K562 (cell line): ENCODE measurements around the gene HPDL. TPM values are rescaled to one million over a fixed set of nuclear protein-coding genes. Genes with fewer than 3 reads are reported as not detected.

Experiments used
- CCAR2 ChIP-seq: fragments of 200-400 bp; formaldehyde crosslinking; IDR thresholded peaks from 2 replicates; pipeline ENCODE4 v1.6.1; 2017; ENCODE audit warnings: mild to moderate bottlenecking, low read depth, low read length
- HEY1 ChIP-seq: fragments of 250-450 bp; sonication (Bioruptor Pico); IDR thresholded peaks from 2 replicates; pipeline ENCODE4 v1.5.0; 2020; ENCODE audit warnings: mild to moderate bottlenecking, moderate library complexity, borderline replicate concordance
- JUN ChIP-seq, 2 experiments: sonication (generic) in 1 of 2; formaldehyde crosslinking in 1 of 2; IDR thresholded peaks; 2 replicates each; pipeline versions ENCODE4 v1.6.1 to v1.8.0; 2012 to 2022; ENCODE audit warnings: borderline replicate concordance in 2 of 2, mild to moderate bottlenecking in 2 of 2, improper control_type of control experiment in 1 of 2, low read depth in 1 of 2, low read length in 1 of 2, missing genetic modification reagents in 1 of 2
- KAT7 ChIP-seq: sonication (generic); formaldehyde crosslinking; IDR thresholded peaks from 2 replicates; pipeline ENCODE4 v1.8.0; 2022; ENCODE audit warnings: missing genetic modification reagents, mild to moderate bottlenecking, borderline replicate concordance
- MTA3 ChIP-seq: fragments of 450-650 bp; formaldehyde crosslinking; IDR thresholded peaks from 2 replicates; pipeline ENCODE4 v1.6.1; 2017; ENCODE audit warnings: mild to moderate bottlenecking, borderline replicate concordance
- MXI1 ChIP-seq: IDR thresholded peaks from 2 replicates; pipeline ENCODE4 v1.6.1; 2011; ENCODE audit warnings: low read depth, mild to moderate bottlenecking, improper control_type of control experiment, low read length
- NCOR1 ChIP-seq: fragments of 450-650 bp; IDR thresholded peaks from 2 replicates; pipeline ENCODE4 v1.6.1; 2016; ENCODE audit warnings: mild to moderate bottlenecking, moderate library complexity
- NONO ChIP-seq, 2 experiments: fragments of 200-400 bp in 1 of 2; fragments of 450-650 bp in 1 of 2; formaldehyde crosslinking in 1 of 2; IDR thresholded peaks; 2 replicates each; pipeline ENCODE4 v1.6.1; 2017; ENCODE audit warnings: low read depth in 2 of 2, mild to moderate bottlenecking in 2 of 2, moderate library complexity in 2 of 2, low read length in 1 of 2
- PHF8 ChIP-seq: fragments of 200-600 bp; sonication (generic); IDR thresholded peaks from 2 replicates; pipeline ENCODE4 v1.6.1; 2012; ENCODE audit warnings: mixed run types, mild to moderate bottlenecking, inconsistent platforms, low read length, moderate library complexity, borderline replicate concordance
- POLR2AphosphoS2 ChIP-seq: IDR thresholded peaks from 2 replicates; pipeline ENCODE4 v1.6.1; 2012; ENCODE audit warnings: low read length, improper control_type of control experiment
- SOX6 ChIP-seq: fragments of 450-650 bp; IDR thresholded peaks from 2 replicates; pipeline ENCODE4 v1.6.1; 2014; ENCODE audit warnings: mild to moderate bottlenecking
- TEAD4 ChIP-seq, 2 experiments: sonication (generic) in 1 of 2; formaldehyde crosslinking in 1 of 2; IDR thresholded peaks; 2 replicates each; pipeline versions ENCODE4 v1.6.1 to v1.8.0; 2012 to 2022; ENCODE audit warnings: borderline replicate concordance in 1 of 2, inconsistent platforms in 1 of 2, low read length in 1 of 2, mild to moderate bottlenecking in 1 of 2, missing genetic modification reagents in 1 of 2
- TFAM ChIP-seq: fragments of 250-450 bp; sonication (Bioruptor Pico); conservative IDR thresholded peaks from 2 replicates; pipeline ENCODE4 v1.5.0; 2021; ENCODE audit warnings: mild to moderate bottlenecking, moderate library complexity
- TRIM24 ChIP-seq, 2 experiments: fragments of 450-650 bp; IDR thresholded peaks; 2 replicates each; pipeline ENCODE4 v1.6.1; 2016
- TSC22D4 ChIP-seq: fragments of 450-650 bp; IDR thresholded peaks from 2 replicates; pipeline ENCODE4 v1.6.1; 2016; ENCODE audit warnings: missing genetic modification characterization, missing biosample characterization, control low read depth
- YY1 ChIP-seq, 3 experiments: IDR thresholded peaks; 2 replicates each; pipeline ENCODE4 v1.6.1; 2011; ENCODE audit warnings: low read length in 2 of 3, mild to moderate bottlenecking in 2 of 3, moderate library complexity in 2 of 3, borderline replicate concordance in 1 of 3, control low read depth in 1 of 3, low read depth in 1 of 3; ENCODE audit not compliant: insufficient read depth in 3 of 3, insufficient replicate concordance in 2 of 3, control insufficient read depth in 1 of 3, insufficient read length in 1 of 3; ENCODE audit errors: extremely low read depth in 1 of 3
- ZNF175 ChIP-seq: fragments of 200-800 bp; sonication (Bioruptor generic); IDR thresholded peaks from 2 replicates; pipeline ENCODE4 v1.6.1; 2016; ENCODE audit warnings: low read depth, mild to moderate bottlenecking, missing genetic modification characterization, missing compliant biosample characterization
- ZNF445 ChIP-seq: fragments of 250-450 bp; sonication (Bioruptor Pico); IDR thresholded peaks from 2 replicates; pipeline ENCODE4 v1.4.0; 2020; ENCODE audit warnings: low read depth, mild to moderate bottlenecking, moderate library complexity
- ZNF707 ChIP-seq: fragments of 250-450 bp; sonication (Bioruptor Pico); conservative IDR thresholded peaks from 2 replicates; pipeline ENCODE4 v1.8.0; 2022; ENCODE audit warnings: inconsistent platforms, mild to moderate bottlenecking, moderate library complexity
- polyA plus RNA-seq, 8 experiments: library from polyadenylated mRNA; depleted of rRNA in 4 of 8; stranded (reverse) in 5 of 8; unstranded in 3 of 8; fragments of >200 nt; fragmentation: Nextera tagmentation in 2 of 8; fragmentation: Illumina TruSeq in 1 of 8; extraction: Ambion mirVana in 2 of 8; extraction: Trizol in 1 of 8; gene quantifications; 2 replicates each; pipeline versions ENCODE4 v1.2.1 to v1.2.3, GENCODE V29; 2011 to 2014; ENCODE audit warnings: inconsistent platforms in 1 of 8, missing spikeins in 1 of 8
- total RNA-seq, 7 experiments: library from RNA; depleted of rRNA in 6 of 7; stranded (reverse); fragments of >200 nt in 6 of 7; fragmentation: Illumina TruSeq in 2 of 7; extraction: Trizol in 2 of 7; gene quantifications; 2 replicates each; pipeline versions ENCODE4 v1.2.1 to v1.2.3, GENCODE V29; 2011 to 2021; ENCODE audit warnings: low replicate concordance in 1 of 7
- TF ChIP-seq, protein P1 (sequence below): fragments of 250-450 bp; sonication (Bioruptor Pico); IDR thresholded peaks from 2 replicates; pipeline ENCODE4 v1.4.0; 2020; ENCODE audit warnings: mild to moderate bottlenecking
- TF ChIP-seq, protein P2 (sequence below): fragments of 450-650 bp; IDR thresholded peaks from 2 replicates; pipeline ENCODE4 v1.6.1; 2017; ENCODE audit warnings: antibody characterized with exemption
- TF ChIP-seq, protein P3 (sequence below): fragments of 250-450 bp; sonication (Bioruptor Pico); IDR thresholded peaks from 2 replicates; pipeline ENCODE4 v1.8.0; 2022; ENCODE audit warnings: moderate library complexity, mild to moderate bottlenecking, inconsistent platforms

Gene HPDL
- total and polyA plus RNA-seq, 9 of the 15 experiments (the other 6 are each of a cell fraction or from before 2014, with no cell fraction given): not detected

DNA sequence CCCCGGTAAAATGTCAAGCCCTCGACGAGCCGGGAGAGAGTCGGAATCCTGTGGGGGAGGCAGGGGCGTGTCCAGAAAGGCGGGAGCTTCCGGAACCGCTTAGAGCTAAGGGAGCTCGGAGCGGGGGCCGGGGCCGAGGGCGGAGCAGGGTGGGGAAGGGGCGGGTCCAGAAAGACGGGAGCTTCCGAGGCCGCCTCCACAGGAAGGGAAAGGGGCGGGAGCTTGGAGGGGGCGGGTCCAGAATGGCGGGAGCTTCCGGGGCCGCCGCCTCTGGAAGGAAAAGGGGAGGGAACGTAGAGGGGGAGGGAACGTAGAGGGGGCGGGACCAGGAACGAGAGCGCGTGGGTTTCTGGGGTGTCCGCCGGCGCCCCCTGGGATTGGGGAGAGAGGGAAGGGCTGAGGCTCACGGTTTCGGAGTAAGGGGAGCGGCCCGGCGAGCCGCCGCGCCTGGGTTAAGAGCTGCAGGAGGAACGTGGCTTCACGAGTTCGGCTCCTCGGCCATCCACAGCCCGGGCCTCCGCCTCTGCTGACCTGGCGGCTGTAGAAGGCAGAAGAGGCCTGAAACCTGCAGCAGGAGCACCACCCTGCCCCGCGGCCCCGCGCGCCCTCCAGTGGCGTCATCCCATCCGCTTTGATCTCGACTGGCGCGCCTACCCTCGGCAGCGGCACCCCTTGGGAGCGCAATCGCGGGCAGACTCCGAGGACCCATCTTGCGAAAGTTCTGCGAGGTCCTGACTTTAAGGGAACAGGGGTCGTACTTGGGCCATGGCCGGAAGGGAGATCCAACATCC is 23.0 kb upstream of the HPDL start (continued):
- TF ChIP-seq YY1 (IDR thresholded peaks at IDR 0.05; ENCODE audit: borderline replicate concordance in 1 of 3, control insufficient read depth in 1 of 3, extremely low read depth in 1 of 3, insufficient read depth in 3 of 3, insufficient read length in 1 of 3, insufficient replicate concordance in 2 of 3, low read depth in 1 of 3, low read length in 2 of 3) (peak; percentile 28 to 71 (median 57)), NCOR1 (no peak; the same call in 1 of the 2 replicates), HEY1 (CRISPR knock-in tag) (0 out of 2 replicates have a peak, but pooled peaks have one; percentile 12), TFAM (CRISPR knock-in tag) (no peak), JUN (IDR thresholded peaks at IDR 0.05; ENCODE audit: borderline replicate concordance, low read depth, low read length) (0 out of 2 replicates have a peak, but pooled peaks have one; percentile 41), JUN (CRISPR knock-in tag; IDR thresholded peaks at IDR 0.05; ENCODE audit: borderline replicate concordance) (no peak), ZNF175 (CRISPR knock-in tag) (no peak; the same call in 1 of the 2 replicates), MXI1 (peak; percentile 60), PHF8 (peak; percentile 86), ZNF707 (CRISPR knock-in tag) (no peak), SOX6 (peak; percentile 74), POLR2AphosphoS2 (no peak), CCAR2 (no peak), TRIM24 (IDR thresholded peaks at IDR 0.05) (peak in 1 of 2 experiments; percentile 34; a peak in 2 of 4 replicates), TEAD4 (IDR thresholded peaks at IDR 0.05; ENCODE audit: low read length) (peak; percentile 29; the same call in 1 of the 2 replicates), TEAD4 (CRISPR knock-in tag; IDR thresholded peaks at IDR 0.05; ENCODE audit: borderline replicate concordance) (no peak), ZNF445 (CRISPR knock-in tag) (no peak), TSC22D4 (tag) (no peak), MTA3 (peak; percentile 93), KAT7 (CRISPR knock-in tag) (no peak; the same call in 1 of the 2 replicates), NONO (IDR thresholded peaks at IDR 0.05; ENCODE audit: low read depth in 2 of 2, low read length in 1 of 2) (peak; percentile 73 to 80; a peak in 3 of 4 replicates)
- TF ChIP-seq, protein P1, sequence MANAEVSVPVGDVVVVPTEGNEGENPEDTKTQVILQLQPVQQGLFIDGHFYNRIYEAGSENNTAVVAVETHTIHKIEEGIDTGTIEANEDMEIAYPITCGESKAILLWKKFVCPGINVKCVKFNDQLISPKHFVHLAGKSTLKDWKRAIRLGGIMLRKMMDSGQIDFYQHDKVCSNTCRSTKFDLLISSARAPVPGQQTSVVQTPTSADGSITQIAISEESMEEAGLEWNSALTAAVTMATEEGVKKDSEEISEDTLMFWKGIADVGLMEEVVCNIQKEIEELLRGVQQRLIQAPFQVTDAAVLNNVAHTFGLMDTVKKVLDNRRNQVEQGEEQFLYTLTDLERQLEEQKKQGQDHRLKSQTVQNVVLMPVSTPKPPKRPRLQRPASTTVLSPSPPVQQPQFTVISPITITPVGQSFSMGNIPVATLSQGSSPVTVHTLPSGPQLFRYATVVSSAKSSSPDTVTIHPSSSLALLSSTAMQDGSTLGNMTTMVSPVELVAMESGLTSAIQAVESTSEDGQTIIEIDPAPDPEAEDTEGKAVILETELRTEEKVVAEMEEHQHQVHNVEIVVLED (CRISPR knock-in tag): peak; percentile 51
- TF ChIP-seq, protein P2, sequence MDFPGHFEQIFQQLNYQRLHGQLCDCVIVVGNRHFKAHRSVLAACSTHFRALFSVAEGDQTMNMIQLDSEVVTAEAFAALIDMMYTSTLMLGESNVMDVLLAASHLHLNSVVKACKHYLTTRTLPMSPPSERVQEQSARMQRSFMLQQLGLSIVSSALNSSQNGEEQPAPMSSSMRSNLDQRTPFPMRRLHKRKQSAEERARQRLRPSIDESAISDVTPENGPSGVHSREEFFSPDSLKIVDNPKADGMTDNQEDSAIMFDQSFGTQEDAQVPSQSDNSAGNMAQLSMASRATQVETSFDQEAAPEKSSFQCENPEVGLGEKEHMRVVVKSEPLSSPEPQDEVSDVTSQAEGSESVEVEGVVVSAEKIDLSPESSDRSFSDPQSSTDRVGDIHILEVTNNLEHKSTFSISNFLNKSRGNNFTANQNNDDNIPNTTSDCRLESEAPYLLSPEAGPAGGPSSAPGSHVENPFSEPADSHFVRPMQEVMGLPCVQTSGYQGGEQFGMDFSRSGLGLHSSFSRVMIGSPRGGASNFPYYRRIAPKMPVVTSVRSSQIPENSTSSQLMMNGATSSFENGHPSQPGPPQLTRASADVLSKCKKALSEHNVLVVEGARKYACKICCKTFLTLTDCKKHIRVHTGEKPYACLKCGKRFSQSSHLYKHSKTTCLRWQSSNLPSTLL: no peak
- TF ChIP-seq, protein P3, sequence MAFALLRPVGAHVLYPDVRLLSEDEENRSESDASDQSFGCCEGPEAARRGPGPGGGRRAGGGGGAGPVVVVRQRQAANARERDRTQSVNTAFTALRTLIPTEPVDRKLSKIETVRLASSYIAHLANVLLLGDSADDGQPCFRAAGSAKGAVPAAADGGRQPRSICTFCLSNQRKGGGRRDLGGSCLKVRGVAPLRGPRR: no peak
